Thoracic aorta (tissue), 2 donors: ENCODE measurements around the gene HSD3B2. TPM values are rescaled to one million over a fixed set of nuclear protein-coding genes. Genes with fewer than 3 reads are reported as not detected.

Experiments
- ATAC-seq: fragments of 150-250 bp; one replicate; pipeline ENCODE4 v1.8.0; 2017; ENCODE audit warnings: low read depth; ENCODE audit not compliant: insufficient number of reproducible peaks, low FRiP score
- DNase-seq: peaks from one replicate; pipeline ENCODE4 v3.0.0-alpha.2; 2020; ENCODE audit warnings: low spot score
- H3K27ac ChIP-seq, 2 donors: fragments of 200-600 bp; sonication (generic); 1 replicate in 1 of 2; 2 replicates in 1 of 2; pipeline ENCODE4 v1.5.1; 2016; ENCODE audit warnings: mild to moderate bottlenecking in 2 of 2, moderate library complexity in 2 of 2
- H3K27me3 ChIP-seq: fragments of 200-600 bp; sonication (generic); replicated peaks from 2 replicates; pipeline ENCODE4 v1.6.0; 2016; ENCODE audit warnings: mild to moderate bottlenecking; ENCODE audit not compliant: insufficient read depth
- H3K36me3 ChIP-seq: fragments of 200-600 bp; sonication (generic); one replicate; pipeline ENCODE4 v1.5.1; 2016
- H3K4me1 ChIP-seq, 2 donors: fragments of 200-600 bp; sonication (generic); 1 replicate in 1 of 2; 2 replicates in 1 of 2; pipeline versions ENCODE4 v1.5.1 to v1.6.0; 2016; ENCODE audit warnings: low read depth in 2 of 2, mild to moderate bottlenecking in 1 of 2; ENCODE audit not compliant: control insufficient read depth in 1 of 2
- H3K4me3 ChIP-seq: fragments of 200-600 bp; sonication (generic); 2 replicates; pipeline ENCODE4 v1.5.1; 2016; ENCODE audit warnings: mild to moderate bottlenecking
- H3K9me3 ChIP-seq: fragments of 200-600 bp; sonication (generic); 2 replicates; pipeline ENCODE4 v1.5.1; 2016
- total RNA-seq, 2 donors: library from RNA; depleted of rRNA; stranded (reverse); fragments of >200 nt; gene quantifications; one replicate each; pipeline versions ENCODE4 v1.1.0 to v1.2.3, GENCODE V29; 2016
- TF ChIP-seq, protein P1 (sequence below): fragments of 200-600 bp; sonication (generic); IDR thresholded peaks from one replicate; pipeline ENCODE4 v1.5.1; 2019; ENCODE audit warnings: antibody characterized with exemption

Gene HSD3B2
- total RNA-seq, 2 donors from 2014 or later = not detected

DNA sequence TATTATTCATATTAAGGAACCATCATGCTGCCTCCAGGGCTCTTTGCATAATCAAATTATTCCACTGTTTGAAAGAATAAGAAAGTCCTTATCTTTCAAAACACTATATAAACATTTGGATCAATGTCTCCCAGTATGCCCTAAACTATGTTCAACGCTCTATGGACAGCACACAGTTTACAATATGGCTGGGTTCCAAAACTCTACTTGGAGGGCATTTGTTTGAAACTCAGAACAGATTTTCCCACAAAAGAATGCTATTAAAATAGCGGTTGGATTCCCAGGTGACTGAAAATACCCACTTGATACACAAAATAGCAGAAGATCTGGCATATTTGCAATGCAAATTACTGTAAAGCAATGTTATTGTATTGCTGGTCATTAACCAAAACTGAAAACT, 43.1 kb upstream of the HSD3B2 start:
- no peaks in the 10 kb centered on the region for H3K27me3 ChIP-seq
- H3K4me1 ChIP-seq = no peaks in the 10 kb centered on the region
- ATAC-seq = no peak
- H3K36me3 ChIP-seq = no peaks in the 10 kb centered on the region
- TF ChIP-seq, protein P1, sequence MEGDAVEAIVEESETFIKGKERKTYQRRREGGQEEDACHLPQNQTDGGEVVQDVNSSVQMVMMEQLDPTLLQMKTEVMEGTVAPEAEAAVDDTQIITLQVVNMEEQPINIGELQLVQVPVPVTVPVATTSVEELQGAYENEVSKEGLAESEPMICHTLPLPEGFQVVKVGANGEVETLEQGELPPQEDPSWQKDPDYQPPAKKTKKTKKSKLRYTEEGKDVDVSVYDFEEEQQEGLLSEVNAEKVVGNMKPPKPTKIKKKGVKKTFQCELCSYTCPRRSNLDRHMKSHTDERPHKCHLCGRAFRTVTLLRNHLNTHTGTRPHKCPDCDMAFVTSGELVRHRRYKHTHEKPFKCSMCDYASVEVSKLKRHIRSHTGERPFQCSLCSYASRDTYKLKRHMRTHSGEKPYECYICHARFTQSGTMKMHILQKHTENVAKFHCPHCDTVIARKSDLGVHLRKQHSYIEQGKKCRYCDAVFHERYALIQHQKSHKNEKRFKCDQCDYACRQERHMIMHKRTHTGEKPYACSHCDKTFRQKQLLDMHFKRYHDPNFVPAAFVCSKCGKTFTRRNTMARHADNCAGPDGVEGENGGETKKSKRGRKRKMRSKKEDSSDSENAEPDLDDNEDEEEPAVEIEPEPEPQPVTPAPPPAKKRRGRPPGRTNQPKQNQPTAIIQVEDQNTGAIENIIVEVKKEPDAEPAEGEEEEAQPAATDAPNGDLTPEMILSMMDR = no peak
- H3K4me3 ChIP-seq = no peak overlapping the region
- no peak for DNase-seq
- H3K27ac ChIP-seq = no peak overlapping the region
- H3K9me3 ChIP-seq = no peaks in the 10 kb centered on the region

DNA sequence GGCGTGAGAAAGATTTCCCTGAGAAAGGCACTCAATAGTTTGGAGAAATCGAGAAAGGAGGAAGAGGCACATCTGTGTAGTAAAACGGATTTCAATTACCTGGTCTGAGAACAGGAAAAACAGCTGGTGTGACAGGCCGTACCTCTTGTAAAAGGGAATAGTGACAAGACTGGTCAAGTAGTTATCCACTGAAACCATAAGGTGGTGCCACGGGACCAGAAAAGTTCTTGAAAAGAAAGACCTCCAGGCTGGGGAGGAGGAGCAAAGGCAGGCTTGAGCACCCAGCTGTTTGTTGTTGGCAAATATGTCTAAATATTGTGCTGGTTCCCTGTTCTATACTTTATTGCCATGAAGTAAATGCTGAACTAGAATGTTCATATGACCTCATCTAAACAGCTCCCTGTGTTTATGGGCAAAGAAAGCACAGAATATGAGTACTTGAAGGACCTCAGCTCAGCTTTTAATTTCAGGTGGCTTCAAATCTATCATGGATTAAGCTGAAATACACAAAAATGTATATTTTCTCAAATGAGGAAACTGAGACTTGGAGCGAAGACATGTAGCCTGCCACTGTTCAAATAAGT, 42.4 kb upstream of the HSD3B2 start:
- Histone ChIP-seq H3K4me3 (no peak overlapping the region), H3K4me1 (no peaks in the 10 kb centered on the region), H3K27ac (no peak overlapping the region), H3K36me3 (no peaks in the 10 kb centered on the region), H3K9me3 (no peaks in the 10 kb centered on the region), H3K27me3 (no peaks in the 10 kb centered on the region)
- no peak for ATAC-seq
- TF ChIP-seq, protein P1 = no peak
- DNase-seq = no peak

DNA sequence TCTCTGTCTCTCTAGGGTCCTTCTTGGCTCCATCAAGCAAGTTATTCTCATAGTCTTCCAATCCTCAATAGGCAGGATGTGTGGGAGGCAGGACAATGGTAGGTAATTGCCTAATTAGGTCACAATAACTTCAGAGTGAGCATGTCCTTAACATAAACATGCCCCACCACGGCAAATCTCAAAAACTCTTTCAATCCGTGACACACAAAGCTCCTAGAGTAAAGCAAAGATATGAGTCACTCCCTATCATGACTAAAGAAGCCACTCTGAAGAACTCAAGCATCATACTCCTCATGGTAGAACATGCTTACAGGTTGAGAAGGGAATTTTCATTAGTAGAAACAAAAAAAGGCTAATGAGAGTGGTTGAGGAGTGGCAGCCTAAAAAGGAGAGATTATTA, 41.5 kb upstream of the HSD3B2 start:
- Histone ChIP-seq H3K36me3 (no peaks in the 10 kb centered on the region), H3K27ac (no peak overlapping the region), H3K9me3 (no peaks in the 10 kb centered on the region), H3K4me1 (no peaks in the 10 kb centered on the region), H3K27me3 (no peaks in the 10 kb centered on the region), H3K4me3 (no peak overlapping the region)
- TF ChIP-seq, protein P1 = no peak
- ATAC-seq = no peak
- no peak for DNase-seq

- TF ChIP-seq, protein P1 = no peak
- Histone ChIP-seq H3K9me3 (no peaks in the 10 kb centered on the region), H3K27ac (no peak overlapping the region), H3K4me1 (no peaks in the 10 kb centered on the region), H3K36me3 (no peaks in the 10 kb centered on the region), H3K4me3 (no peak overlapping the region), H3K27me3 (no peaks in the 10 kb centered on the region)
- DNase-seq (no peak), ATAC-seq (no peak)
These were observed 40.6 kb upstream of the HSD3B2 start for GRCh38 chr1:119374208-119374874.

GRCh38 chr1:119375366-119375765, 39.6 kb upstream of the HSD3B2 start:
- no peaks in the 10 kb centered on the region for H3K36me3 ChIP-seq
- TF ChIP-seq, protein P1 = no peak
- no peak for ATAC-seq

More at GRCh38 chr1:119375366-119375765, 39.6 kb upstream of the HSD3B2 start:
- H3K27me3 ChIP-seq = no peaks in the 10 kb centered on the region
- H3K27ac ChIP-seq = no peak overlapping the region
- DNase-seq = no peak
- H3K4me1 ChIP-seq = no peaks in the 10 kb centered on the region
- H3K9me3 ChIP-seq = no peaks in the 10 kb centered on the region
- H3K4me3 ChIP-seq = no peak overlapping the region
